ENCODE data around the gene TMIGD2.

TMIGD2 gene

DNA sequence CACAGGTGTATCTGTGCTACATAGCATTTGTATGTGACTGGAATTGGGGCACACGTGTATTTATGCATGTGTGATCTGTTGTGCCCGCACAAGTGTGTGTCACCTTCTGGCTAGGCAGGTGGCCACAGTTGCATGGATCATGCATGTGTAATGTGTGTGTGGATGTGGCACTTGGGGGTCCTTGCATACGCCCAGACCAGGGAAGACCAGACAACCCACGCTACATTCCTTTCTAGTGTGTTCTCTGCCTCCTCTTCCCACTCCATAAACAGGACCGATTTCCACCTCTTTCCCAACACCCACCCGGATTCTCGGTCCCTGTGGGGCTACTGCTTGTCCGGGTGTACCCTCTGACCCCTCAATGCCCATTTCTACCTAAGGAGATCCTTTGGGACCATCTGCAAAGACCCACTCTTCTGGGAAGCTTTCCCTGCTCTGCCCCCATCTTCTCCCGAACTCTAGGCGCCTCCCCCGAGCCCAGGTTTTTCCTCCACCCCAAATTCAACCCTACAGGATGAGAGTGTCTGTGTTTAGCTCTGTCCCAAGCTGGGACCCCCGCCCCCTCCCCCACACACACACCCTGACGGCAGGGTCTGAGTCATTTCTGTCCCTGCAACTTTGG, 24.1 kb upstream of the TMIGD2 start:
- no peak for DNase-seq

DNA sequence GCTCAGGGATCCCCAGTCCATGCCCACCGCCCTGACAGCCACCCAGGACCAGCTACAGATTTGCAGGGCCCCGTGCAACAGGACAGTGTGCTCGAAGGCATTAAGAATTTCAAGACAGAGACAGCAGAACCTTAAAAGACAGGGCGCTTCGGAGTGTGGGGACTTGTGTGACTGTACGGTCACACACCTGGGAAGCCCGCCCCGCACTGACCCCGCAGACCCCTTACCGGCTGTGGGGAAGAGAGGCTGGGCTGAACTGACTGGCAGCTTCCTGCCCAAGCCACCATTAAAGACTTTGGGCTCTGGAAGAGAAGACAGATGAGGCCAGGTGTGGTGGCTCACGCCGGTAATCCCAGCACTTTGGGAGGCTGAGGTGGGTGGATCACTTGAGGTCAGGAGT, 22.0 kb upstream of the TMIGD2 start:
- no peak for DNase-seq

GRCh38 chr19:4323692-4324091, 21.5 kb upstream of the TMIGD2 start:
- DNase-seq: no peak

GRCh38 chr19:4322942-4323665, 20.9 kb upstream of the TMIGD2 start:
- no peak for DNase-seq

DNA sequence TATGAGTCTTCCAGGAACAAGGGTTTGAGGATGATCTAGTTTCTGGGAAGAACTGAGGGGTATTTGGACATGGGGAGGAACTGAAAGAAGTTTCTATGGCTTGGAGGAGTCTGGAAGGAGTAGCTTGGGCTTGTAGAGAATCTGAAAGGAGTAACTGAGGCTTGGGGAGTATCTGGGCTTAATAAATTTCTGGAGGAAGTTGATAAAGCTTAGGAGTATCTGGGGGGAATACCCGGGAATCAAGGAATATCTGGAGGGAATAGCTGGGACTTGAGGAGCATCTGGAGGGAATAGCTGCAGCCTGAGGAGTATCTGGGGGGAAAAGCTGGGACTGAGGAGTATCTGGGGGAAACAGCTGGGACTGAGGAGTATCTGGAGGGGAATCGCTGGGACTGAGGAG, 18.2 kb upstream of the TMIGD2 start:
- no peak for DNase-seq

DNA sequence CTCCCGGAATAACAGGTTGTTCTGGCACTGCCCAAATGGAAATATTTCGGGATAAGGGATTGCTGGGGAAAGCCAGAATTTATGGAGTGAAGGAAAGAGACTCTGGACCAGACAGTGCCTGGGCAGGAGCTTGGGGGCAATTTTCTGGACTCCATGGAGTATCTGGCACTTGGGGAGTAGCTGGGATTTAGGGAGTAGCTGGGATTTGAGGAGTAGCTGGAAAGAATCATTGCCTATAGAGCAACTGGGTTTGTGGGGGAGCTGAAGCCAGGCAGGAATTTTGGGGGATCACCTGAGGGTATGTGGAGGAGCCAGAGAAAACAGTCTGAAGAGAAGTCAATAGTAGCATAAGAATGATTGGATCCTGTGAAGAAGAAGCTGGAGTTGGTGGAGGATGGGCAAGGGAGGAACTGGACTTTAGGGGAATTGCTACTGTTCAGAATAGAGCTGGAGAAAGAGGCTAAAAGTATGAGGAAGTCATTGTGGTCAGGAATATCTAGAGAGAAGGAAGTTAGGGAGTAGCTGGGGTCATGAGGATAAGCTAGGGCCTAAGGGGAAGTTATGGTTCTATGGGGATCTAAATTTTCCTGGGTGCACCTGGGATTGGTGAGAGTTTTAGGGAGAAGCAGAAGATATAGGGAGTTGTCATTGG, 17.0 kb upstream of the TMIGD2 start:
- DNase-seq: no peak

DNA sequence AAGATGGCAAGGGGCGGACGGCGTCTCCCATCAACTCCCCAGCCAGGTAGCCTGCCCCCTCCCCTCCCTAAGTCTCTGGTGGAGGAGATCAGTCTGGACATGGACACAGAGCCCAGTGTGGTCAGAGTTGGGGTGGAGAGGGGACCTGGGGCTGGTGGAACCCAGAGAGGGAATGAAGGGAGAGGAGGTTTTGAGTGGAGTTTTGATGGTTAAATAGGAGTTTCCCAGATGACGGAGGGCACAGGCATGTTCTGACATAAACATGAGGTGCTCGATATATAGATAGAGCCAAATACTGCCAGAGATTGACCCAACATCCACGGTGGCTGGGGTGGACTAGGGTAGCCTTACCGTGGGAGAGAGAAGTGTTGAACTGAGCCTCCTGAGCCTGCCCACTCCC, 16.3 kb upstream of the TMIGD2 start:
- no peak for DNase-seq

GRCh38 chr19:4316956-4317355, 14.8 kb upstream of the TMIGD2 start:
- no peak for DNase-seq

DNA sequence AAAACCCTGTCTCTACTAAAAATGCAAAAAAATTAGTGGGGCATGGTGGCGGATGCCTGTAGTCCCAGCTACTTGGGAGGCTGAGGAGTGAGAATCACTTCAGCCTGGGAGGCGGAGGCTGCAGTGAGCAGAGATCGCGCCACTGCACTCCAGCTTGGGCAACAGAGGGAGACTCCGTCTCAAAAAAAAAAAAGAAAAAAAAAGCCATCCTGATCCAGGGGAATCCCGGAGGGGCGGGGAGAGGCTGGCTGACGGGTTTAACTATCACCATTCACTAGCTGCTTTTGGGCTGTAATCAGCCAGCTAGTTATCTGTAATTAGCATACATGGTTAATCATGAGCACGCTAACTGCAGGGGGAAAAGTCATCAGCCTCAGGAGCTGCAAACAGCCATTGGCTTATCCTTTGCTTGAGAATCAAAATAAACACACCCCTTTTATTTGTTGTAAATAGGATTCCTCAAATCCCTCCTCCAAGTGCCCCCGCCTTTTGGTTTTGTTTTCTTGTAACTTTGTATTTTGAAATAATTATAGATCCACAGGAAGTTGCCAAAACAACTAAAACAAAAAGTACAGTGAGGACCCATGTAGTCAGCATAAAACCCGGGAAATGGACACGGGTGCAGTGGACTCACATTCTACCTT, 11.8 kb upstream of the TMIGD2 start:
- DNase-seq: no peak

DNA sequence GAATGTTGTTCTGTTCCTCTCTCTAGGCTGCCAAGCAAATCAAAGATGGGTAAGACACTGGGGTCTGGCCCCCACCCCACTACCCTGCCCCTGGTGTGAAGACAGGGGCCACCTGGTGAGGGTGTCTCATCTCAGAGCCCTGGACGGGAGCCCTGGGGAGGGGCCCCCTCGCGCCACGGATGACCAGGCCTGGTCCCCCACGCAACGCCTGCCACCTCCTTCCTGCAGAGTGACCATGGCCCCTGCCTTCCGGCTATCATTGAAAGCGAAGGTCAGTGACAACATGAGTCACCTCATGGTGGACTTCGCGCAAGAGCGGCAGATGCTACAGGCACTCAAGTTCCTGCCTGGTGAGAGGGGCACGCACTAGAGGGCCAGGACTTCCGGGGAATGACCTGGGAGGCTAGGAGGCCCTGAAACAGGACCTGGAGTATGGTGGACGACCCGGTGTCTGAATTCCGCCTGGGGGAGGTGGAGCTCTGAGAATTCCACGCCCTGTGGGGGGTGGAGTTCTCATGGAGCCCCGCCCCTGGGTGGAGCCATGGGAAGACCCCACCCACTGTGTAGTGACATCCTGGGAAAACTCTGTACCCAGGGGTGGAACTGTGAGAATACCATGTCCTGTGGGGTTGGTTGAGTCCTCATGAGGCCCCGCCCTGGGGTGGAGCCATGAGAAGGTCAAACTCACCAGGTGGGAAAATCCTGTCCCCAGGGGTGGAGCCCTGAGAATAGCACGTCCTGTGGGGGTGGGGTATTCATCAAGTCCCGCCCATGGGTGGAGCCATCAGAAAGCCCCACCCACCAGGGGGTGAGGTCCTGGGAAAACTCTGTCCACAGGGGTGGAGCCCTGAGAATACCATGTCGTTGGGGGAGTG, 8.3 kb upstream of the TMIGD2 start:
- no peak for DNase-seq

- DNase-seq: no peak
These were observed 3.5 kb upstream of the TMIGD2 start for GRCh38 chr19:4305659-4306058.

DNA sequence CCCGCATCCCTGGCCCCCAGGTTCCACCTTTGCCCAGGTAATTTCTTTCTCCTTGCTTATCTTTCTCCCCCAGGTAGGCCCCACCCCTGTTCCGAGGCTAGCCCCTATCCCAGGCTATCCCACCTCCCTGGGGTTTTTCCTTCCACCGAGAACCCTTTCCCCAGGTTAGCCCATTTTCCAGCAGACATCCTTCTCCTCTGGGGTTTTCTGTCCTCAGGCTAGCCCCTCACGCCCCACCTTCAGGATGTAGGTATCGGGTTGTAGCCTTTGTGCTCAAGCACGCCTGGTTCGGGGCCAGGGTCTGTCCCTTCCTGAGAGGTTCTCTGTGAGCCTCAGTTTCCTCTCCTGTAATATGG, 3.0 kb upstream of the TMIGD2 start:
- no peak for DNase-seq

DNA sequence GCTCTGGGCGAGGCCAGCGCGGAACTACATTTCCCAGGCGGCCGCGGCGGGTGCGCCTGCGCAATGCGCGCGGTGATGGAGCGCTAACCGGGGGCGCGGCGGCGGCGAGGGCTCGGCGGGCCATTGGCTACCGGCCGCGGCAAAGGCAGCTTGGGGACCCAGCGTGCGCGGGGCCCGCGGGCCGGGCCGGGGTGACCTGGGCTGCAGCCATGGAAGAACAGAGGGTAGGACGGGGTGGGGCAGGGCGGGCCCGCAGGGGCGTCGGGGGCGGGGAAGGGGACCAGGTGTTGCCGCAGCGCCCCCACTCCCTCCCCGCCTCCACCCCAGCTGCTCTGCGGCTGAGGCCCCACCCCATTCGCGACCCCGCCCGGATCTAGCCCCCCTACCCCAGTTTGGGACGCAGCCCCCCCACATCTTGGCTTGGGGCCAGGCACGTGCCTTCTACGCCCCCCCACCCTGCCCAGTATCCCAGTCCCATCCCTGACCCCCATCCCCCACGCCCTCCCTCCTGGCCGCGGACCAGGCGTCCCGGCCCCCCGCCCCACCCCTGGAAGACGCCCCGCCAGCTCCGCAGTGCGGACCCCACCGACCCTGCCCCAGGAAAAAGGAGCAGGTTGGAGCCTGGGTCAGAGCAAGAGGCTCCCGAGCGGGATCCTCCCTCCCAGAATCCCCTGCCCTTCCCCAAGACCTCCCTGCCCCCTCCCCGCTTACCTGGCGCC, 2.5 kb upstream of the TMIGD2 start, which contains the start of gene FSD1:
Gene FSD1, plus strand, starts transcription at position 61 of the 719 bp plus-strand sequence. Its CDS starts 149 bp downstream, at position 210.
- DNase-seq: peak; percentile 52

DNA sequence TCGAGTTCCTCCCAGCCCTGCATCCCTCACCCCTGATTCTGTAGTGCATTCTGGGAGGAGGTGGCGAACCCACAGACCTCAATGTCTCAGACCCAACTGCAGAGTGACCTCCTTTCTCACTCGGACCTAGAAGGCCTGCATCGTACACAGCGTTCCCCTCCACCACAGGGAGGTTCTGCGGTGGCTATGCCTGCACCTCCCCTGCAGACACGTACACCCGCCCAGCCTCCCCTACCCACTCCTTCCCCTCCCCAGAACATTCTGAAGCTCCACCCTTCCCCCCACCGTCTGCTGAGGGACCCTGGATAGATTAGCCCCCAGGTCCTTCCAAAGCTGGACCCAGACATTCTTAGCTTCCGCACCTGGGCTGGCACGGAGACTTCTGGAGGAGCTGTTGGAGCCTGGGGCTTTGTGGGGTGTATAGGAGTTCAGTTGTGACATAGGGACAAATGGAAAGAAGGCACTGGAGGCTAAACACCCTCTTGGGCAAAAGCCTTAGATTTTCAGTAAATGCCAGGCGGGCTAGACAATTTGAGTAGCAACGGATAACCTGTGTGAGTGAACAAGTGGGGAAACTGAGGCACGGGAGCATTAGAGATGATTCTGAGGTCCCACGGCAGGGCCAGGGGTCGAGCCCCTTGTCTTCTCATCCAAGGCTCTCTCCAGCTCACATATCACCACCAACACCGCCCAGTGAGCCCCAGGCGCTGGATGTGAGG, 1.8 kb upstream of the TMIGD2 start:
- DNase-seq: no peak

GRCh38 chr19:4301590-4302242, 473 bp downstream of the TMIGD2 start:
- no peak for DNase-seq

DNA sequence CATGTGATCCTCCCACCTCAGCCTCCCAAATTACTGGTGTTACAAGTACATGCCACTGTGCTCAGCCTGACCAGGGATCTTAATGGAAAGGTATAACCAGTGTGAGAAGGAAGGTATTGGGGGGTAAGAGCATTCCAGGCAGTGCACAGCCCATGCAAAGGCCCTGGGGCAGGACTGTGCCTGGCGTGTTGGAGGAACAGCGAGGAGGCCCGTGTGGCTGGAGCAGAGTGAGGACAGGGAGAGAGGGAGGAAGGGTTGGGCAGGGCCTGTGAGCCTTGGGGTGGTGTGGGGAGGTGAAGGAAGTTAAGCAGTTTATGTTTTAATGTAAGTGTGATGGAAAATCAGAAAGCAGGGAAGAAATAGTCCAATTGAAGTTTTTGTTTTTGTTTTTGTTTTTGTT, 1.6 kb downstream of the TMIGD2 start:
- no peak for DNase-seq

GRCh38 chr19:4298810-4299550, 3.2 kb downstream of the TMIGD2 start:
- DNase-seq: no peak

- DNase-seq: no peak
These were observed 4.0 kb downstream of the TMIGD2 start for GRCh38 chr19:4297901-4298809.

All from DMS79 treated with DMSO at 0.1 percent for 48 hours (cell line).